Measurements from ENCODE around the gene CBX5.
A peak's percentile ranks its signal among the peaks of the same experiment; 100 is the strongest.

The CBX5 gene

DNA sequence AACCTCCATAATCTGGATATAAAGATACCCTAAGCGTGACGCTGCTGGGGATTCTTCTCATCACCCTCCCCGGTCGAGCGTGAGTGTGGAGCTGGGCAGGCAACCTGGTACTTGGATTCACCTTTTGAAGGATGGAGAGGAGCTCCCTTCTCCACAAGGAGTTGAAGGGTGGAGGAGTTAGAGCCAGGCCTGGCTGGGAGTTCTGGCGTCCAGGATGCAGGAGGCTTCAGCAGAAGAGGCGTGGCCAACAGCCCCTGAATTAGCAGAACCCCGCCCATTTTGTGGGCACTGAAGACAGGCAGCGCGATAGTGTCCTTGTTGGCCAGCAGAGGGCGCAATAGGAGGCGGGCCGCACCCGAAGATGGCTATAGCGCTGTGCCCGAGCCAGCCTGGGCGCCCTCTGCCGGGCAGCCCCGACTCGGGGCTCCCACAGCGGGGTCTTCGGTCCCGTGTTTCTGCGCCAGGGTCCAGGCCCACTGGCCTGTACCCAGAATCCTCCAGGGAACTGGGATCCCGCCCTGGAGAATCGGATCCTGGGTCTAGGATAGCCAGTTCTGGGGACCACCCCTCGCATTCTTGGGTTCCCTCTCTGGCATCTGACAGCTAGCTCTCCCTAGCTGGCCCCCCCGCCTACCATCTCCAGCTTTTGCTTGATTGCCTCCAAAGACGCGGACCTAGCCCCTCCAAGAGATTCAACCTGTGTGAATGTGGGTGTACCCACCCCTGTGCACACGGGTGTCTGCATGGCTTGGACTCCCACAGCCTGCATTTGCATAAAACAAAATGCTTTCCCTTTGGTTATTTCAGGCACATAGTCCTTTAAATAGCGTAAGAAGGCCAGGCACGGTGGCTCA is 65.1 kb downstream of the CBX5 start:
- TF ChIP-seq, protein P1, sequence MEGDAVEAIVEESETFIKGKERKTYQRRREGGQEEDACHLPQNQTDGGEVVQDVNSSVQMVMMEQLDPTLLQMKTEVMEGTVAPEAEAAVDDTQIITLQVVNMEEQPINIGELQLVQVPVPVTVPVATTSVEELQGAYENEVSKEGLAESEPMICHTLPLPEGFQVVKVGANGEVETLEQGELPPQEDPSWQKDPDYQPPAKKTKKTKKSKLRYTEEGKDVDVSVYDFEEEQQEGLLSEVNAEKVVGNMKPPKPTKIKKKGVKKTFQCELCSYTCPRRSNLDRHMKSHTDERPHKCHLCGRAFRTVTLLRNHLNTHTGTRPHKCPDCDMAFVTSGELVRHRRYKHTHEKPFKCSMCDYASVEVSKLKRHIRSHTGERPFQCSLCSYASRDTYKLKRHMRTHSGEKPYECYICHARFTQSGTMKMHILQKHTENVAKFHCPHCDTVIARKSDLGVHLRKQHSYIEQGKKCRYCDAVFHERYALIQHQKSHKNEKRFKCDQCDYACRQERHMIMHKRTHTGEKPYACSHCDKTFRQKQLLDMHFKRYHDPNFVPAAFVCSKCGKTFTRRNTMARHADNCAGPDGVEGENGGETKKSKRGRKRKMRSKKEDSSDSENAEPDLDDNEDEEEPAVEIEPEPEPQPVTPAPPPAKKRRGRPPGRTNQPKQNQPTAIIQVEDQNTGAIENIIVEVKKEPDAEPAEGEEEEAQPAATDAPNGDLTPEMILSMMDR (conservative IDR thresholded peaks at IDR 0.05) = peak; percentile 100
- H3K27ac ChIP-seq = no peak overlapping the region

DNA sequence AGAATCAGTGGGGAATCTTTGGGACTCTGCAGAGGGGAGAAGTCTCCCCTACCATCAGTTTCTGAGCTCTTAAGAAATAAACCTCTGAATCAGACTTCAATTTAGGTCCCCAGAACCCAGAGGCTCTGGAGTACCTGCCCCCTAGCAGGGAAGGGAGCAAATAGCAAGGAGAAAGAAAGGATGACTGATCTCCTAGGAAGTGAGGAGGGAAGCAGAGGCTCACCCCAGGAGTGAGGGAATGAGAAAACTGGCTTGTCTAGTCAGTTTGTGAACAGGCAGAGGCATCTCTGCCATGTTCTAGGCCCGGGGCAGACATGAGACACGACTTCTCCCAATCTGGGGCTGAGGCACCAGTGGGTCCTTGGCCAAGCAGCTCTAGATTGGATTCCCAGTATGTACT is 66.8 kb downstream of the CBX5 start:
- TF ChIP-seq, protein P1 (conservative IDR thresholded peaks at IDR 0.05) = no peak
- no peak overlapping the region for H3K27ac ChIP-seq

DNA sequence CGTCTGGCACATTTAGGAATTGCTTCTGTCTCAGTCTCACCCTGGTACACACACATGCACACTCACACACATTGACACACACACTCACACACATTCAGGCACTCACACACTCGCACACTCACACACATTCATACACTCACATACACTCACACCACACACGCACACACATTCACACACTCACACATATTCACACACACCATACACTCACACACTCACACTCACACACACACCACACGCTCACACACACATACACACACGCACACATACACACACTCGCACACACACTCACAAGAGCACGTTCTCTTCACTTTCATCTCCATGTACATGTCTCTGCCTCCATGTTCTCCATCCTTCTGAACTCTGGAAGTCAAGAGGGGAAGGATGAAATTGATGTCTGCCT is 68.0 kb downstream of the CBX5 start:
- TF ChIP-seq, protein P1 (conservative IDR thresholded peaks at IDR 0.05) = no peak
- H3K27ac ChIP-seq = no peak overlapping the region

DNA sequence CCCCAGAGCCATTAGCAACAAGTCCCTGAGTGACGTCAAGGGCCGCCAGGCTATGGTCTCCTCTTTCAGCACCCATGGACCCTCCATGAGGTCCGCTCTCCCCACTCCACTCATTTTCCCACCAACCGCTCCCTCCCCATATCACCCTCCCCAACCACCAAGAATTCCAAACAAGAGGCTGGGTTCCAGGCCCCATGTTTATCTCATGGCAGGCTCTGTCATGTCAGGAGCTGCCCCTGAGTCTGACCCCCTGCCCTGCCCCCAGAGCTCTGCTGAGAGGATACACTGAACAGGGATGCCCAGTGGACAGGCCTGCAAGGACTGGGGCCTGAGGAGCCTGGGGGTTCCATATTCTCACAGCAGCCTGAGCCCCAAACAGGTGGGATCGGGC is 69.5 kb downstream of the CBX5 start:
- TF ChIP-seq, protein P1 (conservative IDR thresholded peaks at IDR 0.05) = no peak
- no peak overlapping the region for H3K27ac ChIP-seq

DNA sequence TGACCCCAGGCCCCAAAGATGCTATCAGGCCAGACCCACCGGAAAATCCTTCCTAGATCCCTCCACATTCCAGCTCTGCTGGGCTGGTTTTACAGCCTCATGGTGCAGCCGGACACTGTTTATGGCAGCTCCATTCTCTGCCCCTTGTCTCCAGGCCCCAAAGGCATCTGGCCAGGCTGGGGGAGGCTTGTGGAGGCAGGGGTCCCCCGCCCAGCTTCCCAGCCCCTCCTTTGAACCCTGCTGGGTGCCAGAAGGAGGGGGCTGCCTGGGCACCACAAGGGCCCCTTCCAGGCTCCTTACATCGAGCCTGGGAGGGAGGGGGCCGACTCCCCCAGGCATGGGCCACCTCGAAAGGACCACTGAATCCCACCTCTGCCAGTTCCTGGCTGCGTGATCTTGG is 71.3 kb downstream of the CBX5 start:
- TF ChIP-seq, protein P1 (conservative IDR thresholded peaks at IDR 0.05) = no peak
- no peak overlapping the region for H3K27ac ChIP-seq

DNA sequence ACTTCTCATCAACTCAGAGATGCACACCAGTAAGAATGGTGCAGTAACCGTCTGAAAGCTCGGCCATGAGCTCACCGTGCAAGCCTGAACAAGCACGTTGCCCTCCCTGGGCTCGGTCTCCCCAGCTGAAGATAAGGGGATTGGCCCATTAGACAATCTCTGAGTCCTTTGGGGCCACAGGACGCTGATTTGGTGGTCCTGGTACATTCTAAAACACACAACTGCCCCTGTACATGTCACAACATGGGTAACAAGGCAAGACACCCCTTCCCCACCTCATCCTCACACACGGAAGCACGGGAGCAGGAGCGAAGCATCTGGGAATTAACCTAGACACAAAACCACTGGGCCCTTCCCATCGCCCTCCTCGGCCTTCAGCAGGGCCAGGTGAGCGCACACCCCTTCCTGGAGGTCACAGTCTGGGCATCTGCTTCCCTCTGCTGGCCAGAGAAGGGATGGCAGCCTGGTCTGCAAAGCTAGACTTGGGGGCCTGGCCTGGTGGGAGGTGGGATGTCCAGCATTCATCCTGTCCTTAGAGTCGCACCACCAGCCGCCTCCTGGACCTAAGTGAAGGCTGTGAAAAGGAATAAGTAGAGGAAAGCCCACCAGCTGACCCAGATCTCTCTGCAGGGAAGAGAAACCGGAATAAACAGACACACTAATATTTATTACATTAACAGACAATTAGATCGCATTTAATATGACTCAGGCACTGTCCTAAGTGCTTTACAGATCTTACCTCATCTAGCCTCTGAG is 72.2 kb downstream of the CBX5 start:
- no peak overlapping the region for H3K27ac ChIP-seq
- TF ChIP-seq, protein P1 (conservative IDR thresholded peaks at IDR 0.05) = peak; percentile 98

DNA sequence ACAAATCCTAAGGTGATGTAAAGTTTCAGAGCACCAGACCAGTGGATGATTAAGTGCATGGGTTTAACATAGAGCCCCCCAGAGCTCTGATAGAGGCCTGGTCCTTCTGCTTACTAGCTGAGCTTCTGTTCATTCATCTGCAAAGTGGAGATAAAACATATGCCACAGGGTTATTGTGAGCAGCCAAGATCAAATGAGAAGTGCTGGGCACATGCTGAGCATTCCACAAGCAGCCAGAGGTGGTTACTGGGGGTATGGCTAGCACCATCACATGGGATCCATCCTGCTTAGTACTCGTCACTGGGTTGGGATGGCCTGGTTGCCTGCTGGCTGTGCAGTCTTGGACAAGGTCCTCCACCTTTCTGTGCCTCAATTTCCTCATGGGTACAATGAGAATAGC is 73.1 kb downstream of the CBX5 start:
- H3K27ac ChIP-seq = no peak overlapping the region
- TF ChIP-seq, protein P1 (conservative IDR thresholded peaks at IDR 0.05) = no peak
